D721Med (cell line): Measurements from ENCODE around the gene TMEM203.

Experiments used
- DNase-seq: peaks from one replicate; pipeline ENCODE4 v3.0.0; 2011; ENCODE audit warnings: low spot score; ENCODE audit not compliant: insufficient read length
- FAIRE-seq: peaks from 2 replicates; lab custom pipeline; 2011; peaks lifted over from hg19 to GRCh38; lab: Jason Lieb, UNC
- TF ChIP-seq, protein P1 (sequence below): IDR thresholded peaks from 2 replicates; pipeline ENCODE4 v1.5.1; 2012; ENCODE audit warnings: mild to moderate bottlenecking, control low read depth; ENCODE audit not compliant: insufficient read depth; ENCODE audit errors: missing control alignments

Gene TMEM203

DNA sequence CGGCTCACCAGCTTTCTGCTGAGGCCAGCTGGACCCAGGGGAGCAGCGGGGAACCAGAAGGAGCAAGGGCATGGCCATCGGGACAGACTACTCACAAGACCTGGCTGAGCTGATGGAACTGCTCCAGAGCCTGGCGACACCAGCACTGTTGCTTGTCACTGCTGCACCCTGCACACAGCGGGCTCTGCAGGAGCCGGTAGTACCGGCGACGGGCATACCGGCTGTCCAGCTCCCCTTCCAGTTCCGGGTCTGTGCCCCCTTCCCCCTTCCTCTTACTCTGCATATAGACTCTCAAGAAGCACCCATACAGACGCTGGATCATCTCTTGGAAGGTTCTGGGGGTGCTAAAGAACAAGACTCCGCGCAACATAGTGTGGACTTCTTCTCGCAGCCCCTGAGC lies 18.1 kb downstream of the TMEM203 start:
- FAIRE-seq (no peak), DNase-seq (no peak)
- TF ChIP-seq, protein P1, sequence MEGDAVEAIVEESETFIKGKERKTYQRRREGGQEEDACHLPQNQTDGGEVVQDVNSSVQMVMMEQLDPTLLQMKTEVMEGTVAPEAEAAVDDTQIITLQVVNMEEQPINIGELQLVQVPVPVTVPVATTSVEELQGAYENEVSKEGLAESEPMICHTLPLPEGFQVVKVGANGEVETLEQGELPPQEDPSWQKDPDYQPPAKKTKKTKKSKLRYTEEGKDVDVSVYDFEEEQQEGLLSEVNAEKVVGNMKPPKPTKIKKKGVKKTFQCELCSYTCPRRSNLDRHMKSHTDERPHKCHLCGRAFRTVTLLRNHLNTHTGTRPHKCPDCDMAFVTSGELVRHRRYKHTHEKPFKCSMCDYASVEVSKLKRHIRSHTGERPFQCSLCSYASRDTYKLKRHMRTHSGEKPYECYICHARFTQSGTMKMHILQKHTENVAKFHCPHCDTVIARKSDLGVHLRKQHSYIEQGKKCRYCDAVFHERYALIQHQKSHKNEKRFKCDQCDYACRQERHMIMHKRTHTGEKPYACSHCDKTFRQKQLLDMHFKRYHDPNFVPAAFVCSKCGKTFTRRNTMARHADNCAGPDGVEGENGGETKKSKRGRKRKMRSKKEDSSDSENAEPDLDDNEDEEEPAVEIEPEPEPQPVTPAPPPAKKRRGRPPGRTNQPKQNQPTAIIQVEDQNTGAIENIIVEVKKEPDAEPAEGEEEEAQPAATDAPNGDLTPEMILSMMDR = no peak

- TF ChIP-seq, protein P1 = no peak
- no peak for FAIRE-seq
- DNase-seq = no peak
These were observed 19.1 kb downstream of the TMEM203 start for GRCh38 chr9:137186385-137186784.

DNA sequence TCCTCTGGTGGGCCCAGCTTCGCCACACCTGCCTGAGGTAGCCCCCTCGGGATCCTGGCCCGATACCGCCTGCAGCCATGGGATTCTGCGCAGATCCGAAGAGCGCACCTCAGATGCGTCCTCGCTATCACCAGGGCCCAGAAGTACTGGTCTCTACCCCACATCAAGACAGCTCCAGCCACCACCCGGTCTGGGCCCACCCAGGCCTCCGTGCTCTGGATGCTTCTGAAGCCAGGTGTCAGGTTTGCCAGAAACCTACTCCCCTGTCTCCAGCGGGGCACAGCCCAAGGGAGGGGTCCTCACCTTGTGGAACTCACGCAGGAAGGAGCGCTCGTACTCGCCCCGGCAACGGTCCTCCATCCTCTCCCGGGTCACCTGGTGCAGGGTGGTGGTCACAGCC lies 19.5 kb downstream of the TMEM203 start:
- DNase-seq = no peak

DNA sequence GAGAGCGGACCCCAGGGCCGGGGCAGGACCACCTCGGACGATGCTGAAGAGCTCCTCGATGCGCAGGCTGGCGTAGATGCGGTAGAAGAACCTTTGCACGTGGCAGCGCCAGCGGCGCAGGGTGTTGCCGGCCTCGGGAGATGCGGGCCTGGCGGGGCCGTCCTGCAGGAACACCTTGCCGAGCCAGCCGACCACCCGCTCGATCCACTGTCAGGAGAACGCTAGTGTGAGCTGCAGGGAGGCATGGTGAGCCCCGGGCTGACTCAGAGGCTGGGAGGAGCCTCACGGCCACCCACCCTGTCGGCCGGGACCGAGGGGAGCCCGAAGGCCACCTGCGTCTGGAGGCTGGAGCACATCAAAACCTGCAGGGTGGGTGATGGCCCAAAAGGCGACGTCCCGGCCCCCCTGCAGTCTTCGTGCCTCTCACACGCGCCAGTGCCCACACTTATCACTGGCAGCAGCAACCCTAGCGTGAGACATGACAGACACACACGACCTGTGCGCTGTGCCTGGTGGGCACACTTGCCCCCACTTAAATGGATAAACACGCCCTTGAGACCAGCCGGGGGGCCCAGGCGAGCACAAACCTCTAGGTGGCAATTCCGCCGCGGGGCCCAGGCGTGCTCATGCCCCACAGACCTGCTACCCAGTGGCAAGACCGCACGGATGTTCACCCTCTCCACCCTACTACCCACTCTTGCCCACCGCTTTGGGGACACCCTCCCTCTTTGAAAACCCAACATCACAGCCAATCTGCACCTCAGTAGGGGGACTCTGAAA lies 20.4 kb downstream of the TMEM203 start:
- DNase-seq (no peak), FAIRE-seq (no peak)
- TF ChIP-seq, protein P1 = no peak

More for the DNA sequence above, 19.5 kb downstream of the TMEM203 start:
- FAIRE-seq = no peak
- TF ChIP-seq, protein P1 = no peak

- TF ChIP-seq, protein P1 = no peak
- DNase-seq (no peak), FAIRE-seq (no peak)
These were observed 21.4 kb downstream of the TMEM203 start for GRCh38 chr9:137183980-137184595.

GRCh38 chr9:137182836-137183235 lies 22.6 kb downstream of the TMEM203 start:
- FAIRE-seq (no peak), DNase-seq (no peak)
- TF ChIP-seq, protein P1 = no peak

DNA sequence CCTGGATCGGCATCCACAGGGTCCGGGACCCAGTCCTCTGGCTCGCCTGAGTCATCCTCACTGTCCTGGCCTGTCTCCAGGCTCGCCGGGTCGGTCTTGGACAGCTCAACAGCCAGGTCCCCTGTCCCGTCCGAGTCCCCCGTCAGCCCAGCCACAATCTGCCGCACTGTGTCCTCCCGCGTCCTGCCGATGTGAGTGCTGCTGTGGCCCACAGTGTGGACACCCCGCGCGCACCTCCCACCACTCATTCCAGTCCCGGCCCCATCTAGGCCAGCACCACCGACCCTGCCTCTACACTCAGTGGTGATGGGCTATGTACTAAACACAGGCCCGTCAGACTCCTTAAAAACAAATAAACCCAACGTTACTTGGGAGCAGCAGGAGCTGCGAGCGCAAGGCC lies 23.8 kb downstream of the TMEM203 start:
- TF ChIP-seq, protein P1 = no peak
- DNase-seq = no peak
- no peak for FAIRE-seq
